Effector CD8-positive, alpha-beta T cell (primary cell): ENCODE results near the gene RHOU.
A peak's percentile ranks its signal among the peaks of the same experiment; 100 is the strongest.
"Not testable (repeated sequence)": the region's sequence is repeated elsewhere in the genome, so short reads cannot be mapped to it uniquely, and the experiment has no call there.

ENCODE experiments used
- DNase-seq: peaks from one replicate; lab custom pipeline; 2025; lab: John Stamatoyannopoulos, UW
- total RNA-seq, 4 experiments: gene quantifications; one replicate each; lab custom pipeline; 2026; lab: John Stamatoyannopoulos, UW

The RHOU gene
- total RNA-seq, result 2.7 to 5.3 (median 3.8) reads per million in 4 experiments

DNA sequence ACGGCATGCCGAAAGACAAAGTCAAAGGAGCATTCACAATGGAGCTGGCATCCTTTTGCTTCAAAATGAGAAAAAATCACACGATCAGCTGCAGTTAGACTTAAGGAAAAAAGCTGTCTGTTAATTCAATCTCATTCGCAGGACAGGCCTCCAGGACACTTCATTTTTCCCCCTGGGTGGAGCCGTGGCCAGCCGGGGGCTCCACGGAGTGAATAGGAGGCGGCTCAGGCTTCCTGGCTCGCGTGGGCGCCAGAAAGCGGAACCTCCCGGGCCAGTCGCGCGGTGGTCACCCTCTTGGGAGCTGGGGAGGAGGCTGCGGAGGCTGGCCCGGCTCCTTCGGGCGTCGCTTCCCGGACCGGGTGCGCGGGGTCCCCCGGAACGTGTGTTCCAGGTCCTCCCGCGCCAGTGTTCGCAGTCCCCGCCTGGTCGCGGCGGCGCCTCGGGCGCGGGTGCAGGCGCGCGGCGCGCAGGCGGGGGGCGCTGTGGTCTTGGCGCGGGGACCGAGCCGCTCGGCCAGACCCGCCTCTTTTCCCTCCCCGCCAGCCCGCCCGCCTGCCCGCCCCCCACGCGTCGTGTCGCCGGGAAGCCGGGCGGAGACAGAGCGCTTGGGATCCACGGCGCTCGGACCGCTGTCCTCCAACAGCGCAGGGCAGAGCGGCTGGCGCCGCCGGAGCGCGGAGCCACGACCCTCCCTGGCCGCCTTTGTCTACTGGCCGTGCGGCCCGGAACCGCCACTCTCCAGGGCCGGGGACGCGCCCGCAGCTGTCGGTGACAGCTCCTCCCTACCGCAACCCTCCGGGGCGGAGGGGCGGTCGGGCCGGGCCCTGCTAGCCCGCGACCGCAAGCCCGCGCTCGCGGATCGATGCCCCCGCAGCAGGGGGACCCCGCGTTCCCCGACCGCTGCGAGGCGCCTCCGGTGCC lies at the start of gene RHOU:
Gene RHOU, plus strand, starts transcription at position 599 of the 921 bp plus-strand sequence. Its CDS starts 264 bp downstream, at position 863.
- peak; percentile 32 for DNase-seq

DNA sequence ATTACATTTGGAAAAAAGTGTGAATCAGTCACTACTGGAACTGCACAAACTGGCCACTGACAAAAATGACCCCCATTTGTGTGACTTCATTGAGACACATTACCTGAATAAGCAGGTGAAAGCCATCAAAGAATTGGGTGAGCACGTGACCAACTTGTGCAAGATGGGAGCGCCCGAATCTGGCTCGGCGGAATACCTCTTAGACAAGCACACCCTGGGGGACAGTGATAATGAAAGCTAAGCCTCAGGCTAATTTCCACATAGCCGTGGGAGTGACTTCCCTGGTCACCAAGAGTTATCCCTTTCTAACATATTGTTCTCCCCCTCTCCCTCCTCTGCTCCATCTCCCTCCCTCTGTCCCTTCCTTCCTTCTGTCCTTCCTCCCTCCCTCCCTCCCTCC lies 47.7 kb upstream of the RHOU start:
- DNase-seq, result no peak

DNA sequence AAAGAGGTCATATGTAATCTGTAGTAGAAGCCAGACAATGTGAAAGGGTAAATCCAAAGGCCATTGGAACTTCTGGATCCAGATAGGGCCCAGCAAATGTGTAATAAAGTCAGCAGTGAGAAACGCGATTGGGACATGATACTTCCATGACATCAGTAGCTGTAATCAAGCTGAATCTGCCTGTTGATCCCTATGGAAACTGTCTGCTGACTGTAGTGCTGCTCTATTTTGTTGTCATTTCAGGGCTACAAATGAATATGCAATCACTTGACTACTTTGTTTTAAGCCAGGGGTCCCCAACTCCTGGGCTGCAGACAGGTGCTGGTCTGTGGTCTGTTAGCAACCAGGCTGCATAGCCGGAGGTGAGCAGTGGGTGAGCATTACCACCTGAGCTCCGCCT lies 46.0 kb upstream of the RHOU start:
- no peak for DNase-seq

DNA sequence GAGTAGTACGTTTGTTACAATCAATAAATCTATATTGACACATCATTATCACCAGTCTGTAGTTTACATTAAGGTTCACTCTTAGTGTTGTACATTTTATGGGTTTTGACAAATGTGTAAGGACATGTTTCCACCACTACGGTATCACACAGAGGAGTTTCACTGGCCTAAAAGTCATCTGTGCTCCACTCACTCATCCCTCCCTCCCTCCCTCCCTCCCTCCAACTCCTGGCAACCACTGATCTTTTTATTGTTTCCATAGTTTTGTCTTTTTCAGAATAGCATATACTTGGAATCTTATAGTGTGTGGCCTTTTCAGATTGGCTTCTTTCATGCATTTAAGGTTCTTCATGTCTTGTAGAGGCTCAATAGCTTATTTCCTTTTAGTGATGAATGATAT lies 44.1 kb upstream of the RHOU start:
- no peak for DNase-seq

DNA sequence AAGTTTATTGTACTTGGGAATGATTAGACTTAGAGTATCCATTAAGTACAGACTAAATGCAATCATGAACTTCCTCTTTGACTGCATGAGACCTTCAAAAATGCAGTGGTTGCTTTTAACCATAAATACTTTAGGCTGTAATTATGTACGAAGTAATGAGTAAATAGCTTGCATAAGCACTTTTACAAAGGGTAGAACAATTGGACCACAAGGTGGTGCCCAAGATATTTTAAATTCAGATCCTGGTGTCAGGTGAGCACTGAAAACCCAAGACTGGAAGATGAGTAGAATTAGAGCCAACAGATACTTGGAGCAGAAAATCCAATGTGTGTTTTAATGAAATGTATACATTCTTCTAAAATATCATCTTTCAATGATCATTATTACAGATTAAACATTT lies 43.4 kb upstream of the RHOU start:
- no peak for DNase-seq

DNA sequence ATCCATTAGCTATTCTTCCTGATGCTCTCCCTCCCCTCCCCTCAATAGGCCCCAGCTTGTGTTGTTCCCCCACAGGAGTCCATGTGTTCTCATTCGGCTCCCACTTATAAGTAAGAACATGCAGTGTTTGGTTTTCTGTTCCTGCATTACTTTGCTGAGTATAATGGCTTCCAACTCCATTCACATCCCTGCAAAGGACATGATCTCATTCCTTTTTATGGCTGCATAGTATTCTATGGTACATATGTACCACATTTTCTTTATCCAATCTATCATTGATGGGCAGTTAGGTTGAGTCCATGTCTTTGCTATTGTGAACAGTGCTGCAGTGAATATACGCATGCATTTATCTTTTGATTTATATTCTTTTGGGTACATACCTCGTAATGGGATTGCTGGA lies 40.8 kb upstream of the RHOU start:
- not testable (repeated sequence) for DNase-seq

DNA sequence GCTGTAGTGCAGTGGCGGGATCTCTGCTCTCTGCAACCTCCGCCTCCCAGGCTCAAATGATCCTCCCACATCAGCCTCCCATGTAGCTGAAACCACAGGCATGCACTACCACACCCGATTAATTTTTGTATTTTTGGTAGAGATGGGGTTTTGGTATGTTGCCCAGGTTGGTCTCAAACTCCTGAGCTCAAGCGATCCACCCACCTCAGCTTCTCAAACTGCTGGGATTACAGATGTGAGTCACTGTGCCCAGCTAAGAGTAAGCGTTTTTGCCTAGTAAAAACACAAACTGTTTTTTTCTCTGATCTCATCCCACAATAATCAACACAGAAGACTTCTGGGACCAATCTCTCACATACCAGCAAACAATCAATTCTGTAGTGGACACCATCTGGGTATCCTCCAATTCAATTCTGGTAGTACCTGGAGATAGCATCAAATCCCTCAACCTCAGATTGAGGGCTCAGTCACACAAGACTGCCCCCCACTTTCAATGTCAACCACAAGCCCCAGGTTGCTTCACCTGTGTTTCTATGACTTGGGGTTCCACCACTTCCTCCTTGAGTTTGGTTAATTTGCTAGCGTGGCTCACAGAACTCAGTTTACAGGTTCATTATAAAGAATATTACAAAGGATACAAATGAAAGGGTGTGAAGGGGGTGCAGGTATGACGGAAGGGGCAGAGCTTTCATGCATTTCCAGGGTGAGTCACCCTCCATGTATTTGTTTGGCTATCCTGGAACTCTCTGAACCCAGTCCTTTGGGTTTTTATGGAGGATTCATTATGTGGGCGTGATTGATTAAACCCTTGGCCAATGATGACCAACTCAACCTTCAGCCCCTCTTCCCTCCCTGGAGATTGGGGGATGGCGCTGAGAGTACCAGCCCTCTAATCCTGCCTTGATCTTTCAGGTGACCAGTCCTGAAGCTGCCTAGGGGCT lies 40.0 kb upstream of the RHOU start:
- no peak for DNase-seq

DNA sequence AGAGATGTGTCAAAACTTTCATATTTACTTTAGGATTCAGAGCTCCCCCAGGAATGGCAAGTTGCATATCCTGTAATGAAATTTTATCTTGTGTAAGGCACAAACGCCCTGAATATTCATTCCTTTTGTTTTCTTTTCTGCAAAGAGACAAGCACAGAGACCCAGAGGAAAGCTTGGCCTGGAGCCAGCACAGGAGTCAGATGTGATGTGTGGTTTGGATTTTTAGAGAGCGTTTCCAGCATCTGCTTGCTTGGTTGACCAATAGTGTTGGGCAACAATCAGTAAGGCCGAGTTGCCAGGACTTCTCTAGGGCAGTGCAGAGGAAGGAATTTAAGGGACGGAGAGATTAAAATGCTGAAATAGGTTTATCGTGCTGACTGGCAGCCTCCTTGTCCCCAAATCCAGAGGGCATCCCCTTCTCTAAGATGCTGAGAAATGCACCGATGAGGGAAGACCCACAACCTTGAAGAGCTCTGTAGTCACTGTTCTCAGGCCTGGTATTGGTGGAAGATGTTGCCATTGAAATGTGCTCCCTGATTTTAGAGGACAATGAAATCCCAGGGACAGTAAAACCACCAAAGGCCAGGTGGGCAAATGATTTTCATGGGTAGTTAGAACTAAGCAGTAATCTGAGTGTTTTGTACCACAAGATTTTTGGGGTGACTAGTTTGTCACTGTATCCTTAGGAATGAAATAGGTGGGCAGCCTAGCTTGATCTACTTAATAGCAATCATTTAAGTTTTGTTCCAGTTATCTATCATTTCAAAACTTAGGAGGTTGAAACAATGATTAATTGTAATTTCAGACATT lies 37.9 kb upstream of the RHOU start:
- no peak for DNase-seq

DNA sequence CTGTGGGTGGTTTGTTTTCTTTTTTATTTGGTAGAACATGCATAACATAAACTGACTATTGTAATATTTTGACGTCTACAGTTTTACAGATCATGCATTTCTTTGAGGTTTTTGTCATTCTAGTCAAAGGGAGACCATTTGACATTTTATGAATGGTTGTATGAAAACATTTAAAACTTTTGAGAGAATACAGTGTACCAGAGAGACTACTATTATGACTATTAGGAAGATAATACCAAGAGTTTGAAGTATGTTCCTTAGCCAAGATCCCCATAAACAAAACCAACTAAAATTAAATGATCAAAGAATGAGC lies 37.3 kb upstream of the RHOU start:
- no peak for DNase-seq

DNA sequence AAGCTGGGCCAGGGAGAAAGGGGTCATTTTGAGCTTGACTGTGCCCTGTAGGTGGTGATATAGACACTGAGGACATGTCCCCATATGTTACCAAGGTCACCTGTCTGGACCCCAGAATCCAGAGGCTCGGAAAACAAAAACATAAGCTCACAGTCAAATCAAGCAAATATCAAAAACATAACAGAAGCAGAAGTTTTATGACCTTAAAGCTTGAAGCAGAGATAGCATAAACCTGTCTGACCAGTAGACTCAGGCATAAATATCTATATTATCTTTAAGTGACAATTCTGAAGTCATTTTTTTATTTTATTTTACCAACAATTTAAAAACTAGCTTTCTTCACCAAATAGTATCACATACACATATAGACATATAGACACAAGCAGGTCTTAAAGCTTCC lies 32.8 kb upstream of the RHOU start:
- DNase-seq, result no peak

DNA sequence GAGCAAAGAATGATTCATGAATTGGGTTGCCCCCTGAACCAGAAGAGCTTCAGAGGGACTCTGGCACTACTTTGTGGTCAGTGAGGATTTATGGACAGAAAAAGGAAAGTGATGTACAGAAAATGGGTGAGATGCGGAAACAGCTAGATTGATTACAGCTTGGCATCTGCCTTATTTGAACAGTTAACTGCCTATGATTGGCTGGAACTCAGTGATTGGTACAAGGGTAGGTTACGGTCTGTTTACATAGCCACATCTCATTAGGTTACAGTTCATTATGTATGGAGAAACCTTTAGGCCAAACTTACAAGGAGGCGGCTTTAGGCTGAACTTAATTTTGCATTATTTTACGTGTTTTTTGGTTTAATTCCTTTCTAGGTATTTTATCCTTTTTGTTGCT lies 29.0 kb upstream of the RHOU start:
- no peak for DNase-seq

DNA sequence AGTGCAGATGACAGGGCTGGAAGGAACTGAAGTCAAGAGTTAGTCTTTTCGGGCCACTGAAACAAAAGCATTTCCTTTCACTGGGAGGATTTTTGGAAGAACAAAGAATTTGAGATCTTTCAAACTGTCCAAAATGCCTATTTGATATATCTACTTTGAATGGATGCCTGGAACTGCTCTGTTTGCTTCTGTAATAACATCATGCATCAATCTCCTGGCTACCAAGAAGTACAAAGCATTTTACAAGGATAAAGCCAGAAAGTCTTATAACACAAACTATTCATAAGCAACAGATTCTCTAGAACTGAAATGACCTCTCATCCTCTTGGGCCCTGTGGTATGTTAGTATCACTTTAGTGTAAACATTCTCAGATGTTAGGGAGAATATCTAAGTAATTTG lies 18.2 kb upstream of the RHOU start:
- no peak for DNase-seq

DNA sequence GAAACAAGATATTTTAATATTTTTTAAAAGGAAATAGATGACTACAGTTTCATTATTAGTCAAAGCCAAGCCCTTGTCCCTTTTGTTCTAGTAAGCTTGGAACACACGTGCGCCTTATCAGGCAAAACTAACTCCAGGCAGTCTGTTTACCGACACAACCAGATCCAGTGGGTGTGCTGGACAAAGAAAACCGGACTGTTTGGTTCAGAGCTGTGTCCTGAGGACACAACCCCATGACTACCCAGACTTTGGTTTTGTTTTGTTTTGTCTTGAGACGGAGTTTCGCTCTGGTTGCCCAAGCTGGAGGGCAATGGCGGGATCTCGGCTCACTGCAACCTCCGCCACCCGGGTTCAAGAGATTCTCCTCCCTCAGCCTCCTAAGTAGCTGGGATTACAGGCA lies 13.9 kb upstream of the RHOU start:
- DNase-seq, result no peak

DNA sequence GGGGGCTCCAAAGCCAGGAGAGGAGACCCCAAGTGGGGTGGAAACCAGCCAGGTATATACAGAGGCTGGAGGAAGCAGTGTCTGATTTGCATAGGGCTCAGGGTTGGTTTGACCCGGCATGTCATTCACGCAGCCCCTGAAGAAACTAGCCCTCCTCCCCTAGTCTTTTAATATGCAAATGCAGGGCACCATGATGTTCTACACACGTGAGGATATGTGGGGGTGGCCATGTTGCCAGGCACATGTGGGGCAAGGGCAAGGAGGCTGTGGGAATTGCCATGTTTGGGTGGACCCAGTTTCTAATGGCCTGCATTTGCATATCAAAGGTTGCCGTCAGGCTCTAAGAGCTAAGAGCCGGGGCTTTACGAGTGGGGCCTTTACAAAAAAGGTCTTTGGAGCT lies 12.0 kb upstream of the RHOU start:
- DNase-seq, result no peak

DNA sequence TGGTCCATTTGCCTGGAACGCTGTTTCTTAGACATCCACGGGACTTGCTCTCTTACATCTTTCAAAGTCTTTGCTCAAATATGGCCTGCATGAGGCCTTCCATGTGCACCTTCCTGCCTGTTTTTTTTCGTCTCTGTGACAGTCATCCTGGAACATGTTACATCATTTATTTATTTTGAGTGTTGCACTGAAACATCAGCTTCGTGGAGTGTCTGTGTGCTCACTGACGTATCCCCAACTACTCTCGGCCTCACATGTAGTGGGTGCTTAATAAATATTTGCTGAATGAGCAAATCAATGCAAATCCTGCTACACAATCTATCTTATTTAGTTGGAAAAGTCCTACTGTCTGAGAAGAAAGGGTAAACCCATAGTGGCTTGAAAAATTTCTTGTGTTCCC lies 11.4 kb upstream of the RHOU start:
- no peak for DNase-seq

DNA sequence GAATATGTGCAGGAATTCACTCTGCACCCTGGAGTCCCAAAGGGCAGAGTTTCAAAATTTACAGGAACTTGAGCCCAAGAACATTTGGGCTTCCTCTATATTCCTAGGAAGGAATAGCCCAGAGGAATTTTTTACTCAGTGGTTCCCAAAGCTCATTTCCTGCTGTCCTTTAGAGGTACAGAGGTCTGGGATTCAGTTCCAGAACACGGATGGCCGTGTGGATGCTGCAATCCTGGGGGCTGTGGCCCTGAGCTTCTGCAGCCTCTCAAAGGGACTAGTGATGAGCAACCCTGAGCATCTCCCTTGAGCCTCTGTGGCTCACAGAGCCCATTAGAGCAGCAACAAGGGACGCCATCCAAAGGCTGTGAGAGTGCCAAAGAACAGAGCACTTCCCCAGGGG lies 10.1 kb upstream of the RHOU start:
- DNase-seq, result no peak

DNA sequence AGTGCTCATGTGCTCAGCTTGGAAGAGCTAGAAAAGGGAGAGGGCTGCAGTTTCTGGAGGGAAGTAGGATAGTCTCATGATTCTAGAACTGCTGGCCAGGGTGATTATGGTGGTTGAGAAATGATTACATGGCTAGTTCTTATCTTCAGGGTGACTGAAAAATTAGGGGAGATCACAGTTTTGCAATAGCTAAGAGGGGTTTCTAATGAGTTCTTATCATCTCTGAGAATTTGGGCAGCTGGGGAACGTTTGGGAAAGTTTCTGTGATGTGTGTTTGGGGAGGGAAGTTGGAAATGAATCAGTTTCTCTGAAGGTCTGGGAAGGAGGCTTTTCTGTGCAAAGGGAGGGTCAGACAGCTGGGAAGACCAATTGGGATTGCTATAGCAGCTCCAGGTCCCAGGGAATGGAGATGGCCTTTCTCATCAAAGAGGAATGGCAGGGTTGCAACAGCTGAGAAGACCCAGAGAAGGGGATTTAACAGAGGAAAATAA lies 7.6 kb upstream of the RHOU start:
- DNase-seq, result no peak

DNA sequence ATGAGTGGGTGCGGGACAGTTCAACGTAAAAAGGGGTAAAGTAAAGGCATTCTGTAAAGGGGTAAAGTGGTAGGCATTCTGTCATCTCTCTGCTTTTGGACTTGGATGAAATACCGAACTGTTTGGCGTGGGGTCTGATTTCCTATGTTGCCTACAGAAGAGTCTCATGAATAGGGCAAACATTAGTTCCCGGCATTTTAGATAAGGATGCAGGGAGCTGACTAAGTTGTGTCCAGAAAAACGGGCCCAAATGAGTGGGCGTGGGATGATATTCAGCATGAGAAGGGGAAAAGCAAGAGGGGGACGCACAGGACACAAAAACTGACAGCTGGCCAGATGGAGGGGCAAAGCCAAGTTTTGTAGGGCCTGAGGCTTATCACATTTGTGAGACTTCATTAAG lies 2.9 kb upstream of the RHOU start:
- DNase-seq, result no peak

DNA sequence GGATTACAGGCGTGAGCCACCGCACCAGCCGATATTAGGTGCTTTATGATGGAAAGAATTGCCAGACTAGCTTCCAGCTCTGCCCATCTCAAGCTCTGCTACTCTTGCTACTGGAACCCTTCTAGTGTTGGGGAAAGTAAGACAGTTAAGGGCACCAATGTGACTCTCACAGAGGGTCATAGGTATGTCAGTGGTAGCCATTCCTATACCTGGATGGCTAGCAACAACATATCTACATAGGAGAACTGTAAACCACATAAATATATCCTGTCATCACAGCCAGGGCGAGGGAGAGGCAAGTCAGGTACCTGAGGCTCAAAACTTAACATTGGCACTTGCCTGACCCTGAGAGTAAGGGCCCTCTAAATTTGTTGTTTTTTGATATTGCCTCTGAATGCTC lies 1.7 kb upstream of the RHOU start:
- DNase-seq, result no peak

DNA sequence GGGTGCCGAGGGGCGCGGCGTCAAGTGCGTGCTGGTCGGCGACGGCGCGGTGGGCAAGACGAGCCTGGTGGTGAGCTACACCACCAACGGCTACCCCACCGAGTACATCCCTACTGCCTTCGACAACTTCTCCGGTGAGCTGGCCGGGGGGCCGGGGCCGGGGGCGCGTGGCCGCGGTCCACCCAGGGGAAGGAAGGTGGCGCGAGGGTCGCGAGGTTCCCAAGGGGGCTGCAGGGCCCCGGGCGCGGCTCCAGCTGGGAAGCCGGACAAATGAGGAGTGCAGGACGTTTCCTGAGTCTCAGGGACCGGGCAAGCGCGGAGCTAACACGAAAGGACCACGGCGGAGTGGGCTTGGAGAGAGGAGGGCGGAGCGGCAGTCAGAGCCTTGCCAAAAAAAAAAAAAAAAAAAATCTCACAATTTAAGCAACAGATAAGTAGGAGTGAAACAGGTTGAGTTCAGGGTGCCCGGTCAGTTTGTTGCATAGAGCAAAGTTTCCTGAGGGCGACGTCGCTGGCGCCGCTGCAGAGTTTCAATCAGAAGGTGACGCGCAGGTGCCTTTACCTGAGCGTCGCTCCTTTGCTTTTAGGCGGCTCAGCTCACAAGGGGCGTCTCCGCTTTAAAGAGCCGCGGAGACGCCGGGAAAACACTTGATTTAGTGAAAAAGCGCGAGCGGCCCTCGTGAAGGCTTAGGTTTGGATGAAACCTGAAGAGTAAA lies 750 bp downstream of the RHOU start:
- DNase-seq, result no peak

DNA sequence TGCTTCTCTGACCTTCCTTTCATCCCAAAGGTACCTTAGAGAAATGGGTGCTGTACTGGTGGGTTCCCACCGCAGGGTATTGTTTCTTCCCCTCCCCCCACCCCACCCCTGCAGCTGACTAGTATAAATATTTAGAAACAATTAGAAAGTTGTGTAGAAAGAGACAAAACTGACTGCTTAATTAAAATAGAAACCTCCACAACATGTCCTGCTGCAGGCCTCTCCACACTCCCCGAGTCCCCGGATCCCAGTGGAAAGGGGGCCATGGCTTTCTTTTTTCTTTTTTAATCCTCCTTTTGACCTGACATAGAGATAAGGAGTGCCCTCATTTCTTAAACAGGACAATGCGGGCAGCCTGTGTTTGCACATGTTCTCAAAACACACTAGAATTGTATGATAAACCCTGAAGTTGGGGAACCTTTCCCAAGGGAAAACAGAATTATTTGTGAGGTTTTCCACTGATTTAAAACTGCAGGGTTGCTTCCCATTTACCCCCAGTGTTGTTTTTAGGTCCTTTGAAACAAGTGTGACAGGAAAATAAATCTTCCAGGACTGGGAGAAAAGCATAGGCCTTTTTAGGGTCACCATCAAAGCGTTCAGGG lies 1.7 kb downstream of the RHOU start:
- DNase-seq, result no peak
